Stimulated activated naive CD8-positive, alpha-beta T cell treated with anti-CD3 and anti-CD28 coated beads, Interleukin-15, amount 100 ng/mL, for 72 hours (primary cell): ENCODE results near the gene PPM1G.

Experiments
- ATAC-seq: fragments of 150-1000 bp; cut with Tn5 transposase; 2 replicates; pipeline ENCODE4 v1.10.0; 2021; ENCODE audit warnings: mild to moderate bottlenecking, moderate library complexity
- DNase-seq, 2 donors: peaks; one replicate each; pipeline ENCODE4 v3.0.0; 2021 to 2022
- H3K27ac Mint-ChIP-seq, 2 donors: one replicate each; pipeline ENCODE4 v1.8.0; 2022; ENCODE audit warnings: mild to moderate bottlenecking in 2 of 2, mixed read lengths in 2 of 2, moderate library complexity in 2 of 2
- H3K27me3 Mint-ChIP-seq: one replicate; pipeline ENCODE4 v1.8.0; 2022; ENCODE audit warnings: mixed read lengths
- H3K4me1 Mint-ChIP-seq: one replicate; pipeline ENCODE4 v1.8.0; 2022; ENCODE audit warnings: mild to moderate bottlenecking, mixed read lengths
- H3K4me3 Mint-ChIP-seq, 2 donors: one replicate each; pipeline ENCODE4 v1.8.0; 2022; ENCODE audit warnings: mild to moderate bottlenecking in 2 of 2, mixed read lengths in 2 of 2, moderate library complexity in 1 of 2
- H3K9me3 Mint-ChIP-seq, 2 donors: one replicate each; pipeline ENCODE4 v1.8.0; 2022; ENCODE audit warnings: mixed read lengths in 2 of 2

The PPM1G gene, protein sequence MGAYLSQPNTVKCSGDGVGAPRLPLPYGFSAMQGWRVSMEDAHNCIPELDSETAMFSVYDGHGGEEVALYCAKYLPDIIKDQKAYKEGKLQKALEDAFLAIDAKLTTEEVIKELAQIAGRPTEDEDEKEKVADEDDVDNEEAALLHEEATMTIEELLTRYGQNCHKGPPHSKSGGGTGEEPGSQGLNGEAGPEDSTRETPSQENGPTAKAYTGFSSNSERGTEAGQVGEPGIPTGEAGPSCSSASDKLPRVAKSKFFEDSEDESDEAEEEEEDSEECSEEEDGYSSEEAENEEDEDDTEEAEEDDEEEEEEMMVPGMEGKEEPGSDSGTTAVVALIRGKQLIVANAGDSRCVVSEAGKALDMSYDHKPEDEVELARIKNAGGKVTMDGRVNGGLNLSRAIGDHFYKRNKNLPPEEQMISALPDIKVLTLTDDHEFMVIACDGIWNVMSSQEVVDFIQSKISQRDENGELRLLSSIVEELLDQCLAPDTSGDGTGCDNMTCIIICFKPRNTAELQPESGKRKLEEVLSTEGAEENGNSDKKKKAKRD

DNA sequence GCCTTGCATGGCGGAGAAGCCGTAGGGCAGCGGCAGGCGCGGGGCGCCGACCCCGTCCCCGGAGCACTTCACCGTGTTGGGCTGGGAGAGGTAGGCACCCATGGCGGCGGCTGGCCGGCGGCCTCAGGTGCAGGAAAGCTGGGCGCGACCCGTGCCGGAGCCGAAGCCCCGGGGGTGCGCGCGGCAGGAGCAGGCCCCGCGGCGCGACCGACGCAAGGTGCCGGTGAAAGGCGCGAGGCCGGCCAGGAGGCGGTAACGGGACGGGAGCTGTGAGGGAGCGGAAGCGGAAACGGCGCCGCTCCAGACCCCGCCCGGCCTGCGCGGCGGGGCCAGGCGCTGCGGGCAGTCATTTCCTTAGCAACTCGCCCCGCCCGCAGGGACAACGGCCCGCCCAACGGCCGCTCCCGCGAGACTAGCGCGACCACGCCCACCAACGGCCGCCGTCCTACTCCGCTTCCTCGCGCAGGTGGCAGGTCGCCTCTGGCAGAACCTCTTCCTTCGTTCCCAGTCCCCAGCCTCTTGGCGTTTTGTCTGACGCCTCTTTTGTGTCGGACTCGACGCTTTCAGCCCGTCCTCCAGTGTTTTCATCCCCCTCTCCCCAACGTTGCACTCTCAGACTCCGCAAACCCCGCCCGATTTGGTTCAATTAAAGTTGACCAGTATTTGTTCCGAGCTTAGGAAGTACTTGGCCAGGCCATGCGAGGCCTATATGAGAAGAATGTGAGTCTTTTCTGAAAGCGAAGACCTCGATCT is at the start of gene PPM1G:
Gene PPM1G (minus strand): TSS at position 271 of the 753 bp plus-strand sequence. CDS start 169 bp downstream, at position 102.
- H3K4me3 Mint-ChIP-seq = peak within 1 kb of the TSS; percentile 85 to 98
- peak within 1 kb of the TSS; percentile 96 to 97 for H3K27ac Mint-ChIP-seq
- H3K9me3 Mint-ChIP-seq = peaks cover 0 to 4% of the 10 kb centered on the region in 2 donors
- H3K4me1 Mint-ChIP-seq = peaks cover 42% of the 10 kb centered on the region
- DNase-seq (peak; percentile 96), ATAC-seq (peak; percentile 98)
- H3K27me3 Mint-ChIP-seq = peaks cover 7% of the 10 kb centered on the region

- no peak for ATAC-seq
- no peaks in the 10 kb centered on the region for H3K9me3 Mint-ChIP-seq
- no peaks in the 10 kb centered on the region for H3K27me3 Mint-ChIP-seq
- no peaks in the 10 kb centered on the region for H3K4me1 Mint-ChIP-seq
- no peak overlapping the region for H3K4me3 Mint-ChIP-seq
- DNase-seq = no peak
- peak overlapping the region in 1 of 2 donors; percentile 67 for H3K27ac Mint-ChIP-seq
Observed at GRCh38 chr2:27453968-27454367, 44.6 kb upstream of the PPM1G start.

GRCh38 chr2:27451095-27451494 is 41.7 kb upstream of the PPM1G start:
- Mint-ChIP-seq H3K9me3 (no peaks in the 10 kb centered on the region), H3K27ac (no peak overlapping the region), H3K4me3 (no peak overlapping the region), H3K27me3 (no peaks in the 10 kb centered on the region), H3K4me1 (peaks cover 3% of the 10 kb centered on the region)
- ATAC-seq (no peak), DNase-seq (no peak)

DNA sequence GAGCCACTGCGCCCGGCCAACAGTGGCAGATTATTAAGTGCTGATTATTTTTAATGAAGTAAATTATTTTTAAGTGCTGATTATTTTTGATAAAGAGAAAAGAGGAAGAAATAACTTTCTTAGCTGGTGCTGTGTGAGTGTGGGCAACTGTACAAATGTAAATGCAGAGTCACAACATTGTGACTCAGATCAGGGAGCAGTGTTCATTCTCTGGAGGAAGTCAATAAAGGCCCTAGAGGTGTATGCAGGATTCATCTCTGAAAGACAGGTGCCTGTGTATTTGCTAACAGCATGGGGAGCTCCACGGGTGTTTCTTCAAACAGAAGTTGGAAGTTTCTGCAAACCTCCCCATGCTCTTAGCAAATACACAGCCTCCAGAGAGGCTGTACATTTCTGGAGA is 39.0 kb upstream of the PPM1G start:
- Mint-ChIP-seq H3K27ac (peak overlapping the region; percentile 44 to 50), H3K27me3 (no peaks in the 10 kb centered on the region), H3K4me3 (no peak overlapping the region), H3K9me3 (no peaks in the 10 kb centered on the region), H3K4me1 (peaks cover 8% of the 10 kb centered on the region)
- ATAC-seq (no peak), DNase-seq (no peak)

DNA sequence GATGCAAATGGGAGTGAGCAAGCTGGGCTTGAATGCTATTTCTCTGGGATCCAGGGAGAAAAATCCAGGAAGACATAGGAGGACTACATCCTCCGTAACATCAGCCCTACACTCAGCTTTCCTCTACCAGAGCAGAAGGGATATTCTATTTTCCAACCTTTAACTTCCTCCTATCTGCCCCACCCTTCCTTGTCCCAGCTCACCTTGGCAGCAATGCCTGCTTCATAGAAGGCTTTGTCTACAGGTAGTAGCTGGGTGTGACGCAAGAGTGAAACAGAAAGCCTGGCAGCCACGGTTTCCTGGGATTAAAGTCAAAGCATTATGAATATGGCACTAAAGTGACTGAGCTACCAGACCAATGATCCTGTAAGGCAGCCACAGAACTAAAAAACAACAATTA is 36.7 kb upstream of the PPM1G start:
- Mint-ChIP-seq H3K4me3 (no peak overlapping the region), H3K9me3 (no peaks in the 10 kb centered on the region), H3K4me1 (peaks cover 8% of the 10 kb centered on the region), H3K27me3 (no peaks in the 10 kb centered on the region), H3K27ac (no peak overlapping the region)
- ATAC-seq = peak; percentile 61
- DNase-seq = peak in 1 of 2 donors; percentile 37

DNA sequence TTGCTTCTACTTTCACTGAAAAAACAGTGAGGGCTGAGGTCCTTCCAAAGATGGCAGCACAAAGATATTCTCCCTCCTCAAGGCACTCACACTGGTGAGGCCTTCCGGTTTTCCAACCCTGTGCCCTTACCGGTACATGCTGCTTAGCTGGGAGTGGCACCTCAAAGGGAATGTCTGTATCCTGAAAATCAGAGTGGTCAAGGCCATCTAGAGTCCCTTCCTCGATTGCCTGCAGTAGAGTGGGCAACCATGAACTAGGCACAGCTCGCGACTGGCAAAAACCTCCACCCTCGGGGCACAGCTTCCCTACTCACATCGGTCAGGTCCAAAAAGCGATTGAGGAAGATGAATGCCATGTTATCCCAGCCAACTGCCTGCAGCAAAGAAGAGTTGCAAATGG is 36.2 kb upstream of the PPM1G start:
- ATAC-seq (no peak), DNase-seq (no peak)
- Mint-ChIP-seq H3K27me3 (no peaks in the 10 kb centered on the region), H3K4me3 (no peak overlapping the region), H3K9me3 (no peaks in the 10 kb centered on the region), H3K4me1 (peaks cover 8% of the 10 kb centered on the region), H3K27ac (no peak overlapping the region)

GRCh38 chr2:27445155-27445554 is 35.8 kb upstream of the PPM1G start:
- Mint-ChIP-seq H3K4me1 (peaks cover 8% of the 10 kb centered on the region), H3K9me3 (no peaks in the 10 kb centered on the region), H3K27me3 (no peaks in the 10 kb centered on the region), H3K27ac (no peak overlapping the region), H3K4me3 (no peak overlapping the region)
- no peak for DNase-seq
- ATAC-seq = no peak

DNA sequence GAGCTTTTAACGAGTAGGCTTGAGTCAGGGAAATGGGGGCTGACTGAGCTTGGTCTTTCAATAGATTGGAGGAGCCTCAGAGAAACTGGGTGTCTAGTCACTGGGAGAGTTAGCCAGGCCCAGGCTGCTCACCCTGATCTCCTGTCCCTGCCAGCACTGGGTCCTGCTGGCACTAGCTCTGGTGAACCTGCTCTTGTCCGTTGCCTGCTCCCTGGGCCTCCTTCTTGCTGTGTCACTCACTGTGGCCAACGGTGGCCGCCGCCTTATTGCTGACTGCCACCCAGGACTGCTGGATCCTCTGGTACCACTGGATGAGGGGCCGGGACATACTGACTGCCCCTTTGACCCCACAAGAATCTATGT is 33.5 kb upstream of the PPM1G start:
- no peak overlapping the region for H3K4me3 Mint-ChIP-seq
- peaks cover 8% of the 10 kb centered on the region for H3K4me1 Mint-ChIP-seq
- no peak for DNase-seq
- H3K9me3 Mint-ChIP-seq = no peaks in the 10 kb centered on the region
- no peaks in the 10 kb centered on the region for H3K27me3 Mint-ChIP-seq
- peak overlapping the region in 1 of 2 donors; percentile 28 for H3K27ac Mint-ChIP-seq
- ATAC-seq = peak; percentile 8

DNA sequence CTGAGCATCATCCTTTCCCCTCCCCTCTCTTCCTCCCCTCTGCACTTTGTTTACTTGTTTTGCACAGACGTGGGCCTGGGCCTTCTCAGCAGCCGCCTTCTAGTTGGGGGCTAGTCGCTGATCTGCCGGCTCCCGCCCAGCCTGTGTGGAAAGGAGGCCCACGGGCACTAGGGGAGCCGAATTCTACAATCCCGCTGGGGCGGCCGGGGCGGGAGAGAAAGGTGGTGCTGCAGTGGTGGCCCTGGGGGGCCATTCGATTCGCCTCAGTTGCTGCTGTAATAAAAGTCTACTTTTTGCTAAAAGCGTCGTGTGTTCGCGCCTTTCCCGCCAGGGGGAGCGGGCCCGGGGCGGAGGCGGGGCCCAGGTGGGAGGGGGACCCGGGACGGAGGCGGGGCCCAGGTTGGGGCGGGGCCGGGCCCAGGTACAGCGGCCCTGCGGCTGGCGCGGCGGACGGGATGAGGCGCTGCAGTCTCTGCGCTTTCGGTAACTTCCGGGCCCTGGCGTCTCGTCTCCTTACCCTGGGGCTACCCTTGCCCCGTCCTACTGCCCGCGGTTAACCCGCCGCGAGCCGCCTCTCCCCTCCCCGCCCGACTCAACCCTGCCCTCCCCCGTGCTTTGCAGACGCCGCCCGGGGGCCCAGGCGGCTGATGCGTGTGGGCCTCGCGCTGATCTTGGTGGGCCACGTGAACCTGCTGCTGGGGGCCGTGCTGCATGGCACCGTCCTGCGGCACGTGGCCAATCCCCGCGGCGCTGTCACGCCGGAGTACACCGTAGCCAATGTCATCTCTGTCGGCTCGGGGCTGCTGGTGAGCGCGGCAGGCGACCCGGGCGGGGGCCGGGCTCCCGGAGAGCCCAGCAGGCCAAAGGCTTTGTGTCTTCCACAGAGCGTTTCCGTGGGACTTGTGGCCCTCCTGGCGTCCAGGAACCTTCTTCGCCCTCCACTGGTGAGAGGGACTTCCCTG is 32.8 kb upstream of the PPM1G start, which contains the start of gene KRTCAP3:
Gene KRTCAP3 (plus strand): TSS at position 424 of the 962 bp plus-strand sequence. CDS start 32 bp downstream, at position 456.
- H3K27me3 Mint-ChIP-seq = no peaks in the 10 kb centered on the region
- no peak within 1 kb of the TSS for H3K4me3 Mint-ChIP-seq
- no peak for DNase-seq
- no peaks in the 10 kb centered on the region for H3K9me3 Mint-ChIP-seq
- H3K4me1 Mint-ChIP-seq = peaks cover 8% of the 10 kb centered on the region
- H3K27ac Mint-ChIP-seq = peak within 1 kb of the TSS; percentile 28 to 61
- peak; percentile 55 for ATAC-seq

- no peaks in the 10 kb centered on the region for H3K9me3 Mint-ChIP-seq
Observed at GRCh38 chr2:27441226-27441926, 32.0 kb upstream of the PPM1G start.

GRCh38 chr2:27435628-27436027 is 26.2 kb upstream of the PPM1G start:
- no peaks in the 10 kb centered on the region for H3K27me3 Mint-ChIP-seq
- no peak overlapping the region for H3K4me3 Mint-ChIP-seq
- H3K9me3 Mint-ChIP-seq = no peaks in the 10 kb centered on the region
- no peak for DNase-seq
- peaks cover 11% of the 10 kb centered on the region for H3K4me1 Mint-ChIP-seq
- no peak for ATAC-seq
- H3K27ac Mint-ChIP-seq = peak overlapping the region; percentile 34 to 61

More at GRCh38 chr2:27441226-27441926, 32.0 kb upstream of the PPM1G start:
- H3K4me3 Mint-ChIP-seq = no peak overlapping the region
- peaks cover 8% of the 10 kb centered on the region for H3K4me1 Mint-ChIP-seq
- DNase-seq = no peak
- ATAC-seq = no peak
- peak overlapping the region in 1 of 2 donors; percentile 61 for H3K27ac Mint-ChIP-seq
- H3K27me3 Mint-ChIP-seq = no peaks in the 10 kb centered on the region

- DNase-seq = peak in 1 of 2 donors; percentile 36
Observed at GRCh38 chr2:27431395-27431794, 22.0 kb upstream of the PPM1G start.

GRCh38 chr2:27428978-27429541 is 19.7 kb upstream of the PPM1G start:
- Mint-ChIP-seq H3K27ac (peak overlapping the region; percentile 98 to 99), H3K27me3 (no peaks in the 10 kb centered on the region), H3K9me3 (no peaks in the 10 kb centered on the region), H3K4me3 (peak overlapping the region; percentile 97 to 99), H3K4me1 (peaks cover 34% of the 10 kb centered on the region)
- ATAC-seq (peak; percentile 87), DNase-seq (peak; percentile 82 to 83)

More at GRCh38 chr2:27431395-27431794, 22.0 kb upstream of the PPM1G start:
- peak overlapping the region; percentile 50 to 85 for H3K27ac Mint-ChIP-seq
- H3K4me1 Mint-ChIP-seq = peaks cover 34% of the 10 kb centered on the region
- ATAC-seq = no peak
- H3K27me3 Mint-ChIP-seq = no peaks in the 10 kb centered on the region
- H3K9me3 Mint-ChIP-seq = no peaks in the 10 kb centered on the region
- H3K4me3 Mint-ChIP-seq = peak overlapping the region; percentile 51 to 99
